GM12801 (cell line): ENCODE measurements around the gene ARHGEF16.

ENCODE experiments used
- TF ChIP-seq, protein P1 (sequence below): IDR thresholded peaks from one replicate; pipeline ENCODE4 v1.5.1; 2011; ENCODE audit warnings: control low read depth; ENCODE audit not compliant: insufficient read length; ENCODE audit errors: extremely low read depth

The ARHGEF16 gene

DNA sequence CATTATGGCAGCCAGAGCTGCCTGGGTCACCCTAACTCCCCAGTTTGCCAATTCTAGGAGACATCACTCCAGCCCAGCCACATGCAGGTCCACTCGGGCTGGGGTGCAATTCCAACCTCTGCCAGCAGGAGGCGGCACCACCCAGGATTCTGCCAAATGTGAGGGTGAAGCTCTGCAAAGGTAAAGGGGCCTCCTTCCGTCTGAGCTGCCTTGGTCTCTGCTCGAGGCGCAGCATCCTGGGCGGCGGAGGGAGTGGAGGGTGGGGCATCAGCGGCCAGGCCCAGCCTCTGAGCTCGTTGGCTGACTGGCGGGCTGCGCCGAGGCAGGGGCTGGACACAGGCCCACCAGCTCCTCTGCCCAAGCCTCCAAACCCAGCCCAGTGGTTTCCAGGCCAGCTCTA lies 63.8 kb downstream of the ARHGEF16 start:
- TF ChIP-seq, protein P1, sequence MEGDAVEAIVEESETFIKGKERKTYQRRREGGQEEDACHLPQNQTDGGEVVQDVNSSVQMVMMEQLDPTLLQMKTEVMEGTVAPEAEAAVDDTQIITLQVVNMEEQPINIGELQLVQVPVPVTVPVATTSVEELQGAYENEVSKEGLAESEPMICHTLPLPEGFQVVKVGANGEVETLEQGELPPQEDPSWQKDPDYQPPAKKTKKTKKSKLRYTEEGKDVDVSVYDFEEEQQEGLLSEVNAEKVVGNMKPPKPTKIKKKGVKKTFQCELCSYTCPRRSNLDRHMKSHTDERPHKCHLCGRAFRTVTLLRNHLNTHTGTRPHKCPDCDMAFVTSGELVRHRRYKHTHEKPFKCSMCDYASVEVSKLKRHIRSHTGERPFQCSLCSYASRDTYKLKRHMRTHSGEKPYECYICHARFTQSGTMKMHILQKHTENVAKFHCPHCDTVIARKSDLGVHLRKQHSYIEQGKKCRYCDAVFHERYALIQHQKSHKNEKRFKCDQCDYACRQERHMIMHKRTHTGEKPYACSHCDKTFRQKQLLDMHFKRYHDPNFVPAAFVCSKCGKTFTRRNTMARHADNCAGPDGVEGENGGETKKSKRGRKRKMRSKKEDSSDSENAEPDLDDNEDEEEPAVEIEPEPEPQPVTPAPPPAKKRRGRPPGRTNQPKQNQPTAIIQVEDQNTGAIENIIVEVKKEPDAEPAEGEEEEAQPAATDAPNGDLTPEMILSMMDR: no peak

DNA sequence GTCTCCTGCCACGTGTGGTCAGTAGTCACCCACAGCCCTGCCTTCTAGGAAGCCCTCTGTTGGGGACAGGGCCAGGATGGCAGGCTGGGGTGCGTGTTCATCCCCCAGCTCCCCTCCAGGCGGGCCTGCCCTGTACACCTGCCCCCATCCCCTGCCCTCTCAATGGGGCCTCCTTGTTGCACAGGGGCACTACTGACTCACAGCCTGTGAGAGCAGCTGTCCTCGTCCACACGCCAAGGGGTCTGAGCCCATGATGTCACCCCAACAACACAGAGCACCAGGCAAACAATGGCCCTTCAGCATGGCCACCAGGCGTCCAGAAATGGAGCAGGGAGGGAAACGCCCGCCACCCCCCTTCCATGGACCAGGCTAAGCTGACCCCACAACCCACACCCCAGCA lies 64.3 kb downstream of the ARHGEF16 start:
- TF ChIP-seq, protein P1: no peak

DNA sequence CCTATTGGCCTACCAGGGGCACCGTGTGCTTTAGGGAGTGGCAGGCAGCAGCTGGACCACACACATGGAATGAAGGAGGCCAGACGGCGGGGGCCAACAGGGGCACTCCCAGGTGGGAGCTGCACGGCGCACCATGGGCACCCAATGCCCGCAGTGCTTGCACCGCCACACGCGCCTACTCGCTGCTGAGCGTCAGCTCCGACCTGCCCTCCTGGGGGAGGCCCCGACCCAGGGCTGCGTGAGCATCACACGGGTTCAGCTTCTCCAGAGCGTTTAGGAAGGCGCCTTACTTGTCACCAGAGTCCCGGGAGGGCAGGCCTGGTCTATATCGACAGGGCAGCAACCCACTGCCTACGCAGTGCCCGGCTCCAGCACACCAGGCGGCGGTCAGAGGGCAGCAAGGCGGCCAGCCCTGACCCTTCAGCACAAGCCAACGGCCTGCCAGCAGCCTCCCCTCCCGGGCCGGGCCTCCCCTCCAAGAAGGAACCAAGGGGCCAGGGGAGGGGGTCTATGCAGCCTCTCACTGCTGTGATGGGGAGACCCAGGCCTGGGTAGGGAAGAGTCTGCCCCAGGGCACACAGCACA lies 64.9 kb downstream of the ARHGEF16 start:
- TF ChIP-seq, protein P1: no peak

DNA sequence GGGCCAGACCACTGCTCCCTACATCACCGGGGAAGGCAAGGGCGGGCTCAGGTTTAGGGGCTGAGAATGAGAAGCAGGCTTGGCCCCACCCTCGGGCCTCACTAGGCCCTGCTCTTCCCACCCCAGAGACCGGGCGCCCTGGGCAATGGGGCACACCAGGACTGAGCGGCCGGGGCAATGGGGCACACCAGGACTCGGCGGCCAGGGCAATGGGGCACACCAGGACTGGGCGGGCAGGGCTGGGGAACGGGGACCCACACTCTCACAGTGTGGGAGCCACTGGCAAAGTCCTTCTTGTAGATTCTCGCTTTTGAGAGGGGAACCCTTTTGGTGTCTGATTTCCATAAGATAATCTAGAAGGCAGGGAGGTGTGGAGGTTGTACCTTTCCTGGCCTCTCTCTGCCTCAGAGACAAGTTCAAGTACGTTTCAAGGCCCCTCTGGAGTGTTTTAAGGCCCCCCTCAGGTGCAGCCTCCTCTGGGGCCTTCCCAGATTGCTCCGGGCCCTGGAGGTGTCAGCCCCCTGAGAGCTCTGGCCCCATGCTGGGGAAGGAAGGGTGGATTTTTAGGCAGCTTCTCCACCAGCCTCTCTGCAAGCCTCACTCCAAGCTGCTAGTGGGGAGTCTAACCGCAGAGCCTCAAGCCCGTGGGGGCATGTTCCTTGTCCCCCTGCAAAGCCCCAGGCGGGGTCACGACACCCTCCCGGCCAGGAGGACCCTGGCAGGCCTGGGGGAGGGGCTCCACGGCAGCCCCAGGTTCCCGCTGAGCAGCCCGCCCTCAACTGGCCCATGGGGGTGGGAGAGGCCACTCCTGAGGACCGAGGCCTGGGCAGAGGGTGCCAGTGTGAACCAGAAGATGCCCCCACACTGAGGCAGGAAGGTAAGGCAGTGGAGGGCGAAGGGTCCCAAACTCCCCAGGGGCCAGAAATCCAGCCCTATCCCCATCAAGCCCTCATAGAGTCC lies 66.2 kb downstream of the ARHGEF16 start:
- TF ChIP-seq, protein P1: no peak

DNA sequence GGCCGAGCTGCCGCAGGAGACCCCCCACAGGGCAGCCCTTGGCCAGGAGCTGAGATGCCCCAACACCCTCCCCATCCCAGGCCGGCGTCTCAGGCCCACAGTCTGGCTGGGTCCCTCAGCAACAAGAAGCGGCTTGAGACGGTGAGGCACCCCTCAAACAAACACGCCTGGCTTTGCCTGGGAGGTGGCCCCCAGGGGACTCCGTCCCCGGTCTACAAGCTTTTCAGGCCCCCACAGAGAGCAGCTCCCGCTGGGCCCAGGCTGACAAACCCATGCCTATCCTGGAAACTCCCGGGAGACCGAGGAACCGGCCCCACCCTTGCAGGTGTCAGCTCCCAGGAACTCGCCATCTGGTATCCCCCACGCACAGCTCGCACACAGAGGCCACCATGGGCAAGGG lies 67.0 kb downstream of the ARHGEF16 start:
- TF ChIP-seq, protein P1: no peak

DNA sequence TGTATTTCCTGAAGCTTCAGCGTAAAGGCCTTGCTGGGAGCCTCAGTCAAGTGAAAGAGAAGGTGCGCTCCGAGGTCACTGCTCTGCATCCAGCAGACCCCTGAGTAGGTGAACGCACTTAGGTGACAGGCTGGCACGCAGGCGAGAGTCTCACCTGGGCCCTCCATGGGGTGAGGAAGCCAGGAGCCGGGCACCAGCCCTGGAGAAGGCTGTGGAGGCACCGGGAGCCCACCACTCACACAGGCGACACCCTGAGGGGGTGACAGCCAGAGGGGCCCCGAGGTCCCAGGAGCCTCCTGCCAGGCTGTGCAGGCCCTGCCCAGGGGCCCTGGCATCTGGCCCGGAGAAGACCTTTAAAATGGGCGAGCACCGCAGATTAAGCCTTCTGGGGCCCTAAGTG lies 67.6 kb downstream of the ARHGEF16 start:
- TF ChIP-seq, protein P1: no peak

DNA sequence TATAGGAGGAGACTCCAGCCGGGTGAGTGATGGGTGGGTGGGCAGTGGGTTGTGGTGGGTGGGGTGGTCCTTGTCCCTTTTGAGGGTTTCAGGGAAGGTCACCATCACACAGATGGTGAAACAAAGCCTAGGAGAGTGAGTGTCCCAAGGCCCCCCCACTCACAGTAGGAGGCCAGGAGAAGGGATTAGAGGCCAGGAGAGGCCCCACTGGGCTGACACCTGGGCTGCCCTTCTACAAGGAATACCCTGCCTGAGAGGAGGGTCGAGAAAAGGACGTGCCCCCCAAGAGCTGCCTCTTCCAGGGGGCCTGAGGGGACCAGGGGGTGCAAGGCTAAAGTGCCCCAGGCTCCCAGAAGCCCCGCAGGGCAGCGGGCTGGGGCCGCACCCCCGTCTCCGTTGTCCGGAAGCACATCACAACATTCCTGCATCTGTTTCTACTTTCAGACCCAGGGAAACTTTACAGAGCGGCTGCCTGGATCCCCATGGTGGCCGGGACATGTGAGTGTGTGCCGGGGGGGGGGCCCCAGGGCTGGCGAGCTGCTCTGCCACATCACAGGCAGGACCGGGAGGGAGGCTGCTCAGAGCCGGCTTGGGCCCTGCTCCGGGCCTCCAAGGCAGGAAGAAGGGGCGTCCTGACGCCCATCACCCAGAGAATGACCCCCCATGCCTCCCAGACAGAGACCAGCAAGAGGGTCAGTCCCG lies 68.2 kb downstream of the ARHGEF16 start:
- TF ChIP-seq, protein P1: no peak
